Activated CD4-positive, alpha-beta T cell treated with anti-CD3 and anti-CD28 coated beads for 36 hours (primary cell): Measurements from ENCODE around the gene DKK3. TPM values are rescaled to one million over a fixed set of nuclear protein-coding genes. Genes with fewer than 3 reads are reported as not detected.

Experiments used
- ATAC-seq: fragments of 200-7000 bp; cut with Tn5 transposase; one replicate; pipeline ENCODE4 v1.10.0; 2021; ENCODE audit warnings: mild to moderate bottlenecking, moderate library complexity
- CTCF ChIA-PET: fragments of 350-600 bp; sonication (Branson Sonifier 250); formaldehyde crosslinking; loops from one replicate; lab custom pipeline; 2021; ENCODE audit warnings: antibody characterized with exemption; lab: Charles Lee
- POLR2A ChIA-PET: fragments of 350-600 bp; sonication (Branson Sonifier 250); formaldehyde crosslinking; loops from one replicate; lab custom pipeline; 2021; ENCODE audit warnings: antibody characterized with exemption, inconsistent platforms; lab: Charles Lee
- DNase-seq: peaks from one replicate; pipeline ENCODE4 v3.0.0-alpha.2; 2020
- H3K27ac Mint-ChIP-seq: one replicate; pipeline ENCODE4 v1.8.0; 2021; ENCODE audit warnings: mixed read lengths
- H3K27me3 Mint-ChIP-seq: one replicate; pipeline ENCODE4 v1.8.0; 2021; ENCODE audit warnings: mixed read lengths
- H3K36me3 Mint-ChIP-seq: one replicate; pipeline ENCODE4 v1.8.0; 2021; ENCODE audit warnings: low read depth, mixed read lengths
- H3K4me1 Mint-ChIP-seq: one replicate; pipeline ENCODE4 v1.8.0; 2021; ENCODE audit warnings: mixed read lengths
- H3K4me3 Mint-ChIP-seq: one replicate; pipeline ENCODE4 v1.8.0; 2021; ENCODE audit warnings: mild to moderate bottlenecking, moderate library complexity, mixed read lengths
- H3K9me3 Mint-ChIP-seq: one replicate; pipeline ENCODE4 v1.8.0; 2021; ENCODE audit warnings: low read depth, mixed read lengths
- intact Hi-C, 2 experiments: fragments of 100-400 bp; cut with DNase I in 1 of 2; cut with micrococcal nuclease in 1 of 2; formaldehyde crosslinking; loops; one replicate each; pipeline versions ENCODE4 v1.14.2 to v1.15.1; 2022 to 2024; cut with DNase I, micrococcal nuclease
- total RNA-seq, 2 experiments: library from RNA; stranded (reverse); gene quantifications; one replicate each; pipeline ENCODE4 v1.2.3, GENCODE V29; 2021

Gene DKK3
- total RNA-seq, 2 experiments from 2014 or later, result not detected

GRCh38 chr11:12029119-12029518 is 20.7 kb upstream of the DKK3 start:
- Mint-ChIP-seq H3K9me3 (peaks cover 2% of the 10 kb centered on the region), H3K36me3 (no peaks in the 10 kb centered on the region), H3K4me1 (no peaks in the 10 kb centered on the region), H3K27me3 (peaks cover 6% of the 10 kb centered on the region), H3K4me3 (no peak overlapping the region), H3K27ac (no peak overlapping the region)
- ATAC-seq, result no peak
- no peak for DNase-seq
- ChIA-PET CTCF (interaction anchor here (1.4 to 2.0 kb wide), 2 partner anchors 12 to 15 kb away, joined by 4 to 5 read pairs; no protein-coding TSS in a partner anchor), POLR2A (no interaction called here)
- intact Hi-C loops, result no loop called here

DNA sequence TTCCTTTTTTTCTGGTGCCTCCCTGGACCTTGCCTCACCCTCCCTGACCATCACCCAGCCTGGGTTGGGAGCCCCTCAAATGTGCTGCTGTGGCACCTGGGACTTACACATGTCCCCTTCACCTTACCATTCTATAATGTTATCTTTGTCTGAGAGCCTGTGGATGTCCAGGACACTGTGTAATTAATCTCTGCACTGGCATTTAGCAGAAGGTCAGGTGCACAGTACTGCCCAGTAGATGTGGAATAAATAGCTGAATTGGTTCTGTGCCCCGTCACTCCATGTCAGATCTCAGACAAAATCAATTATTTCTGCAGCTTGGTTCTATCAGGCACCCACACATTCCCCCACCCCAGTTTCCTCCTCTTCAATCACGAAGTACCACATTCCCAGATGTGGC is 19.9 kb upstream of the DKK3 start:
- Mint-ChIP-seq H3K27ac (no peak overlapping the region), H3K9me3 (peaks cover 2% of the 10 kb centered on the region), H3K4me3 (no peak overlapping the region), H3K4me1 (no peaks in the 10 kb centered on the region), H3K27me3 (peaks cover 6% of the 10 kb centered on the region), H3K36me3 (no peaks in the 10 kb centered on the region)
- intact Hi-C loops, result no loop called here
- POLR2A ChIA-PET, result no interaction called here
- no peak for ATAC-seq
- CTCF ChIA-PET, result interaction anchor here (1.1 to 2.0 kb wide), 3 partner anchors 11 to 22 kb away, joined by 3 to 5 read pairs (median 4); no protein-coding TSS in a partner anchor
- no peak for DNase-seq

DNA sequence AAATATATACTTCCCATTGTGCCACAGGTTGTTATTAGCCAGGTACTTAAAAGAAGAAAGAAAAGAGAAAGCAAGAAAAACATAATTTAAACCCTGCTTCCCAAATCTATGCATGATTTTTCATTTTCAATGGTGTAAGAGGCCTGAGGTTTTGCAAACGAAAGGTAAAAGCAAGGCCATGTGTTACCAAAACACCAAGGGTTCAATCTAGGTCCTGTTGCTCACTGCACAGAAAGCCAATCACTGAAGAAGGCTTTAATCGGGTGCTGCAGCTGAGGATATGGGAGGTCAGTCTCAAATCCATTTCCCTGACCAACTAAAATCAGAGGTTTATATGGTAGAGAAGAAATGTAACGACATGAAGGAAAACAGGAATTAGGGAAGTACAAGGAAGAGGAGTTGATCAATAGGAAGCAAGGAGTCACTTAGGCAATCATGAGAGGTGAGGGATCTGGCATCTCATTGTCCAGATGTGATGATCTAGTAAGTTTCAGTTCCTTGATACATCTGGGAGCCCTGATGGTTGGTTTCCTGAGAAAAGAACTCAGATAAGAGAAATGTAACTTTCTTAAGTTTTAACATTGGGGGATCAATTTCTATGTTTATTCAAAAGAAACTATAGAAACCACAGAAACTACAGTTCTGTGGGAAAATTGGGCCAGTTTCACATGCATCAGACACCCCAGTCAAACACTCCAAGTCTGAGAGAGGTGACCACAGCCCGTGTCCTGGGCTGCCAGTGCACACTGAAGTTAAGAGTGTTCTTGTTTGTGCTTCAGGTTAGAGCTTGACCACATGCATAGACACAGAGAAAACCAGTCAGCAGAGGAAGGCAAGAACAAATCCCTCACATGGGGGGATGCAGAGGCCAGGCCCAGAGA is 18.1 kb upstream of the DKK3 start:
- ATAC-seq (no peak), DNase-seq (no peak)
- Mint-ChIP-seq H3K4me3 (no peak overlapping the region), H3K4me1 (no peaks in the 10 kb centered on the region), H3K36me3 (no peaks in the 10 kb centered on the region), H3K9me3 (peaks cover 2% of the 10 kb centered on the region), H3K27ac (no peak overlapping the region), H3K27me3 (peaks cover 16% of the 10 kb centered on the region)
- intact Hi-C loops, result no loop called here
- ChIA-PET CTCF (interaction anchor here (0.6 to 1.2 kb wide), 6 partner anchors 23 to 999 kb away, joined by 3 to 4 read pairs (median 4); no protein-coding TSS in a partner anchor), POLR2A (no interaction called here)

- ChIA-PET POLR2A (no interaction called here), CTCF (no interaction called here)
- no peaks in the 10 kb centered on the region for H3K4me1 Mint-ChIP-seq
- no peak overlapping the region for H3K27ac Mint-ChIP-seq
- ATAC-seq, result no peak
- peaks cover 2% of the 10 kb centered on the region for H3K9me3 Mint-ChIP-seq
- peaks cover 21% of the 10 kb centered on the region for H3K27me3 Mint-ChIP-seq
- intact Hi-C loops, result no loop called here
- DNase-seq, result no peak
- no peak overlapping the region for H3K4me3 Mint-ChIP-seq
- no peaks in the 10 kb centered on the region for H3K36me3 Mint-ChIP-seq
Observed at GRCh38 chr11:12024254-12024926, 16.0 kb upstream of the DKK3 start.

DNA sequence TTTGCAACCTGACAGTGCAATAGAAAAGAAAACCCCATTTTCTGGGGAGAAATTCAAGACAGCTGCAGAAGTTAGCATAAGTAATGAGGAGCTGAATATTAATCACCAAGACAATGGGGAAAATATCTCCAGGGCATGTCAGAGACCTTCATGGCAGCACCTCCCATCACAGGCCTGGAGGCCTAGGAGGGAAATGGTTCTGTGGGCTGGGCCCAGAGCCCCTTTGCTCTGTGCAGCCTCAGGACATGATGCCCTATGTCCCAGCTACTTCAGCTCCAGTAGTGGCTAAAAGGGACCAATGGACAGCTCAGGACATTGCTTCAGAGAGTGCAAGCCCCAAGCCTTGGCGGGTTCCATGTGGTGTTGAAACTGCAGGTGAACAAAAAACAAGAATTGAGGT is 14.6 kb upstream of the DKK3 start:
- DNase-seq, result no peak
- peaks cover 2% of the 10 kb centered on the region for H3K9me3 Mint-ChIP-seq
- CTCF ChIA-PET, result no interaction called here
- H3K4me1 Mint-ChIP-seq, result no peaks in the 10 kb centered on the region
- no peak overlapping the region for H3K27ac Mint-ChIP-seq
- no peaks in the 10 kb centered on the region for H3K36me3 Mint-ChIP-seq
- intact Hi-C loops, result no loop called here
- ATAC-seq, result no peak
- no peak overlapping the region for H3K4me3 Mint-ChIP-seq
- H3K27me3 Mint-ChIP-seq, result peaks cover 21% of the 10 kb centered on the region
- POLR2A ChIA-PET, result no interaction called here

DNA sequence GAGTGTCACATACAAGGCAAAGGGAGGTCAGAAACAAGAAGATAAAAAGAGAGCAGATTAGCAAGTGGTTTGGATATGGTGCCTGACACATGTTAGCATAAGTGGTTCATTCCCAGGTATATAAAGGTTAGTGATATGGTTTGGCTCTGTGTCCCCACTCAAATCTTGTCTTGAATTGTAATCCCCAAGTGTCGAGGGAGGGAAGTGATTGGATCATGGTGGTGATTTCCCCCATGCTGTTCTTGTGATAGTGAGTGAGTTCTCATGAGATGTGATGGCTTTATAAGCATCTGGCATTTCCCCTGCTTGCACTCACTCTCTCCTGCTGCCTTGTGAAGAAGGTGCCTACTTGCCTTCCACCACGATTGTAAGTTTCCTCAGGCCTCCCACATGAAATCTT is 12.1 kb upstream of the DKK3 start:
- intact Hi-C loops, result no loop called here
- POLR2A ChIA-PET, result no interaction called here
- Mint-ChIP-seq H3K9me3 (peaks cover 2% of the 10 kb centered on the region), H3K27ac (no peak overlapping the region), H3K27me3 (peaks cover 17% of the 10 kb centered on the region), H3K36me3 (no peaks in the 10 kb centered on the region), H3K4me3 (no peak overlapping the region), H3K4me1 (no peaks in the 10 kb centered on the region)
- ATAC-seq (no peak), DNase-seq (no peak)
- CTCF ChIA-PET, result no interaction called here

GRCh38 chr11:12019866-12020416 is 11.5 kb upstream of the DKK3 start:
- H3K27me3 Mint-ChIP-seq, result peaks cover 19% of the 10 kb centered on the region
- CTCF ChIA-PET, result interaction anchor here (0.7 kb wide), 1 partner anchor 48 kb away, joined by 5 read pairs; no protein-coding TSS in a partner anchor
- ATAC-seq, result no peak
- no peaks in the 10 kb centered on the region for H3K4me1 Mint-ChIP-seq
- peaks cover 2% of the 10 kb centered on the region for H3K9me3 Mint-ChIP-seq
- intact Hi-C loops, result no loop called here
- no peaks in the 10 kb centered on the region for H3K36me3 Mint-ChIP-seq
- H3K27ac Mint-ChIP-seq, result no peak overlapping the region
- no peak for DNase-seq
- no peak overlapping the region for H3K4me3 Mint-ChIP-seq
- POLR2A ChIA-PET, result no interaction called here

DNA sequence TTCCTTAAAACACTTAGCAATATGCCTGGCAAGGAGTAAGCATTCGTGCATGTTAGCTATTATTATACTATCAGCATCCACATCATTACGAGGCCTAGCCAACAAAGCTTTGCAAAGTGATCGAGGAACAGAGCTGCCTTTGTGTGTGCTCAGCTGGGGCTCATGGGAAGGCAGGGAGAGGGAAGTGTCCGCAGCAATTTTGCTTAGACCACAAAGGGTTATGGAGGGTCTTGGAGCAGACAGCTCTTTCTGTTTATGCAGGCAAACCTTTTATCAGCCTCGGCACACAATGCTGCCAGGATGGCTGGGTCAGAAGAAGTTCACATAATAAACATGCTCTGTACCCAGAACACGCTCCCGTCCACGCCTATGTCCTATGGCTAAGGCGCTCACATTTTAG is 10.9 kb upstream of the DKK3 start:
- Mint-ChIP-seq H3K27me3 (peaks cover 20% of the 10 kb centered on the region), H3K27ac (no peak overlapping the region), H3K9me3 (no peaks in the 10 kb centered on the region), H3K36me3 (no peaks in the 10 kb centered on the region), H3K4me3 (no peak overlapping the region), H3K4me1 (no peaks in the 10 kb centered on the region)
- DNase-seq (no peak), ATAC-seq (no peak)
- ChIA-PET CTCF (interaction anchor here (0.6 to 1.3 kb wide), 3 partner anchors 10 to 55 kb away, joined by 3 to 5 read pairs (median 3); no protein-coding TSS in a partner anchor), POLR2A (no interaction called here)
- intact Hi-C loops, result no loop called here

DNA sequence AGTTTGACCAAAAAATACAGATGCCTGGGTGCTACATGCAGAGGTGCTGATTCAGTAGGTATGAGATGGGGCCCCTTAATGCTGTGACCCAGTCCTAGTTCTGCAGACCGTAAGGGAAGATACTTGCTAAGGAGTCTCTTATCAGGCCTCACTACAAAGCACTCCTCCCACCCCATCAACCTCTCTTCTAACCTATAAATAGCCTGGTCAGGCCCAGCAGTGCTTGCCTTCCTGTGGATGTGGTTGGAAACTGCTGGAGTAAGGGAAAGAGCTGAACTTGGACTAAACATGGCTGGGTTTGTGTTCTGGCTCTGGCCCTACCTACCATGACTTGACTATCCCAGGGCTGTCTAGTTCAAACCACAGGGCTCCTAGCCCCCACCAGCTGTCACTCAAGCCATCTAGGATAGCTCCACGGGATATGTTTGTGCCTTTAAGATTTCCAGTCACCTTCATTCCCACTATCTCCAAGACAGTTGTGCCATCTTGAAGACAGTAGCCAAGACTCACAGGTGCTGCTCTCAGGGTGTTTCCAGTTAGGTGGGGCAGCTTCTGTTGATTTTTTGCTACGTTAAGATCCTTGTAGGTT is 9.5 kb upstream of the DKK3 start:
- CTCF ChIA-PET, result interaction anchor here (0.6 to 1.3 kb wide), 2 partner anchors 9 to 20 kb away, joined by 3 read pairs; no protein-coding TSS in a partner anchor
- Mint-ChIP-seq H3K4me3 (no peak overlapping the region), H3K9me3 (no peaks in the 10 kb centered on the region), H3K27me3 (peaks cover 24% of the 10 kb centered on the region), H3K27ac (no peak overlapping the region), H3K4me1 (no peaks in the 10 kb centered on the region), H3K36me3 (no peaks in the 10 kb centered on the region)
- DNase-seq (no peak), ATAC-seq (no peak)
- intact Hi-C loops, result no loop called here
- POLR2A ChIA-PET, result no interaction called here

DNA sequence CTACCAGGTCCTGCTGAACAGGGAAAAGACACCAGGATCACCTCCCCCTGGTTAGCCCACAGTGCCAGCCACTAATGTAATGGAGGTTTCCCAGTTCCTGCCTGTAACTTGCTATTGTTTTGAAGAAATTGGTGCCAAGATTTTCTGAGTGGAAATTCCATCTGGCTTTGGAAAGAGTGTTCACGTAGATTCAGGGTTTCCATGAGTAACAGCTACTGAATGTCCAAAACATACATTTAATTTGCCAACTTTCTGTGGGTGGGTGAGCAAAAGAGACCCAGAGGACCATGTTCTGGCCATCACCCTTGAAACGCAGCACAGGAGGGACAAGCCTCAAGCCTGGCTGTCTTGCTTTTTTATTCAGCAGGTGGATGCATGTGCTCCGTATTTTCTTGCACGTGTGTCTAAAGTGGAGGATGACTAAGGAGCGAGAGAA is 8.8 kb upstream of the DKK3 start:
- H3K27me3 Mint-ChIP-seq, result peaks cover 19% of the 10 kb centered on the region

DNA sequence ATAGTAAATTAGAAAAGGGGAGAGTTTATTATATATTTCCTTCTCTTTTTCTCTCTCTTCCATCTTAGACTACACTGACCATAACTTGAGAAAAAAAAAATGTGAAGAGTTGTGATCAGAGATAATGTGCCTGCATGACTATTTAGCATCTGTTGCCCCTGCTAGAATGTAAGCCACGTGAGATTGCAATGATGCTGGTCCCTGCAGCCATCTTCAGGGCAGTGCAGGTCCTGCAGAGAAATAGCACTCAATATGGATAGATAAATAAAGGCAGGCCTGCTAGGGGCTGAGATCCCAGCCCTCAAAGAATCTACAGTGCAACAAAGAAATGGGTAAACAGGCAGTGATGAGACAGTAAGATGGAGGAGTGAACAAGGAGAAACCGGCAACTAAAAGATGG is 7.8 kb upstream of the DKK3 start:
- H3K9me3 Mint-ChIP-seq, result no peaks in the 10 kb centered on the region
- ChIA-PET POLR2A (no interaction called here), CTCF (interaction anchor here (0.6 to 1.2 kb wide), 2 partner anchors 12 to 32 kb away, joined by 3 to 4 read pairs; no protein-coding TSS in a partner anchor)
- no peak for DNase-seq
- intact Hi-C loops, result no loop called here
- no peak for ATAC-seq
- H3K27me3 Mint-ChIP-seq, result peaks cover 18% of the 10 kb centered on the region
- H3K36me3 Mint-ChIP-seq, result no peaks in the 10 kb centered on the region
- H3K4me3 Mint-ChIP-seq, result no peak overlapping the region
- no peaks in the 10 kb centered on the region for H3K4me1 Mint-ChIP-seq
- H3K27ac Mint-ChIP-seq, result no peak overlapping the region

More for the DNA sequence above, 8.8 kb upstream of the DKK3 start:
- no peaks in the 10 kb centered on the region for H3K36me3 Mint-ChIP-seq
- DNase-seq (no peak), ATAC-seq (no peak)
- CTCF ChIA-PET, result interaction anchor here (1.2 kb wide), 1 partner anchor 11 kb away, joined by 4 read pairs; no protein-coding TSS in a partner anchor
- no peak overlapping the region for H3K27ac Mint-ChIP-seq
- intact Hi-C loops, result no loop called here
- no peaks in the 10 kb centered on the region for H3K4me1 Mint-ChIP-seq
- no peak overlapping the region for H3K4me3 Mint-ChIP-seq
- POLR2A ChIA-PET, result no interaction called here
- no peaks in the 10 kb centered on the region for H3K9me3 Mint-ChIP-seq
